ENCODE data around the gene EZR. TPM values are rescaled to one million over a fixed set of nuclear protein-coding genes. Genes with fewer than 3 reads are reported as not detected.
A peak's percentile ranks its signal among the peaks of the same experiment; 100 is the strongest.

EZR gene
- total RNA-seq: 100 to 1,000 TPM in 3 of 5 donors, 10 to 100 TPM in 2; 69.5 to 317 (median 295) TPM
- 100 to 1,000 TPM; 121 to 231 (median 205) TPM for polyA plus RNA-seq
- long read RNA-seq, donor 1, transcript EZR-201 (13 exons, 3,068 nt): major isoform, 11 of 56 reads
- long read RNA-seq, donor 1, transcript EZR-202 (14 exons, 3,096 nt): minor isoform, 9 of 56 reads
- long read RNA-seq, donor 1, partial matches to known transcripts: 36 of 56 reads
- long read RNA-seq, donor 1, other reads (novel, unspliced or antisense): 0 of 56 reads
- long read RNA-seq, donor 2, transcript EZR-202 (14 exons, 3,096 nt): minor isoform, 20 of 56 reads
- long read RNA-seq, donor 2, transcript EZR-201 (13 exons, 3,068 nt): major isoform, 23 of 56 reads
- long read RNA-seq, donor 2, partial matches to known transcripts: 13 of 56 reads
- long read RNA-seq, donor 2, other reads (novel, unspliced or antisense): 0 of 56 reads
- long read RNA-seq, donor 3, transcript EZR-202 (14 exons, 3,096 nt): major isoform, 5 of 25 reads
- long read RNA-seq, donor 3, partial matches to known transcripts: 16 of 25 reads
- long read RNA-seq, donor 3, other reads (novel, unspliced or antisense): 0 of 25 reads
- long read RNA-seq, donor 4, partial matches to known transcripts: 0 of 2 reads
- long read RNA-seq, donor 4, other reads (novel, unspliced or antisense): 0 of 2 reads
- long read RNA-seq, donor 5, transcript EZR-202 (14 exons, 3,096 nt): major isoform, 10 of 64 reads
- long read RNA-seq, donor 5, partial matches to known transcripts: 50 of 64 reads
- long read RNA-seq, donor 5, other reads (novel, unspliced or antisense): 0 of 64 reads
- long read RNA-seq, donor 6, transcript EZR-201 (13 exons, 3,068 nt): minor isoform, 40 of 317 reads
- long read RNA-seq, donor 6, transcript EZR-202 (14 exons, 3,096 nt): major isoform, 78 of 317 reads
- long read RNA-seq, donor 6, partial matches to known transcripts: 167 of 317 reads
- long read RNA-seq, donor 6, other reads (novel, unspliced or antisense): 32 of 317 reads
- long read RNA-seq, donor 7, transcript EZR-202 (14 exons, 3,096 nt): major isoform, 14 of 110 reads
- long read RNA-seq, donor 7, transcript EZR-201 (13 exons, 3,068 nt): minor isoform, 5 of 110 reads
- long read RNA-seq, donor 7, partial matches to known transcripts: 84 of 110 reads
- long read RNA-seq, donor 7, other reads (novel, unspliced or antisense): 7 of 110 reads
- long read RNA-seq, donor 8, transcript EZR-202 (14 exons, 3,096 nt): major isoform, 19 of 82 reads
- long read RNA-seq, donor 8, transcript EZR-201 (13 exons, 3,068 nt): minor isoform, 9 of 82 reads
- long read RNA-seq, donor 8, partial matches to known transcripts: 54 of 82 reads
- long read RNA-seq, donor 8, other reads (novel, unspliced or antisense): 0 of 82 reads
- long read RNA-seq, donor 9, partial matches to known transcripts: 64 of 68 reads
- long read RNA-seq, donor 9, other reads (novel, unspliced or antisense): 0 of 68 reads
- long read RNA-seq, donor 10, transcript EZR-202 (14 exons, 3,096 nt): major isoform, 10 of 70 reads
- long read RNA-seq, donor 10, partial matches to known transcripts: 57 of 70 reads
- long read RNA-seq, donor 10, other reads (novel, unspliced or antisense): 0 of 70 reads

DNA sequence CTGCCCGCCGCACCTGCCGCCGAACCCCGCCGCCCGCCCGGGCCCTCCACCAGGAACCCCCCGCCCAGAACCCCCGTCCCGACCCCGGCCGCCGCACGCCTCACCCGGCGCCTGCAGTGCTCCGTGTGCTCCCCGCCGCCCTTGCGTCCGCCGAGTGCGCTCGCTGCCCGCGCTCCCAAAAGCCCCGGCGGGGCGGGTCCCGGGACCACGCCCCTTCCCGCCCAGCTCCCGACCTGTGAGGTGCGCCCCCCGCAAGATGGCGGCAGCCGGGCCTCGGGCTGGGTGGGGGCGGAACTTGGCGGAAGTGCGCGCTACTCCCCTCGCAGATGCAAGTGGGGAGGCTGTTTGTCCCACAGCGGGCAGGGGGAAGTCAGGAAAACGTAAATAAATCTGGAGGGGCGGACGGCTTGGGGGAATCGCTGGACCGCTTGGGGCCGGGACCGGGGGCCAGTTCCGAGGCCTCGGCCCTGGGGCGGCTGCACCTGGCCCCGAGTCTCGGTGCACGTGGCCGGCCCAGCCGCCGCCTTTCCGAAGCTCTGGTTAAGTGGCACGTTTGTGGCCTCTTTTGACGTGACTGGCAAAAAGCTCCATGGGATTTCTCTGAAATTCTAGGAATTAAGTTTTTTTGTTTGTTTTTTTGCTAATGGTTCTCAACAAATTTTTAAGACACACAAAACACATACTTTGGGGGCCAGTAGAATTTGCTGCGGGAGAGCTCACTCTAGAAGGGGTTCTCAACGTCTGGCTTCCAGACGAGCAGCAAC is at the start of gene EZR:
Gene EZR (minus strand): TSS at position 156 of the 764 bp plus-strand sequence. CDS start 1,275 bp downstream, outside the sequence.
- peak; percentile 86 to 96 for DNase-seq
- Histone ChIP-seq H3K36me3 (no peaks in the 10 kb centered on the region), H3K27me3 (no peaks in the 10 kb centered on the region), H3K27ac (peak within 1 kb of the TSS; percentile 95 to 99 (median 98)), H3K9me3 (no peaks in the 10 kb centered on the region), H3K4me3 (peak within 1 kb of the TSS; percentile 71 to 92 (median 84)), H3K4me1 (peaks cover 0 to 39% (median 33%) of the 10 kb centered on the region in 4 donors)
- intact Hi-C loops (cut with DNase I; ENCODE audit: low total_unique reads): no loop called here
- TF ChIP-seq, protein P1, sequence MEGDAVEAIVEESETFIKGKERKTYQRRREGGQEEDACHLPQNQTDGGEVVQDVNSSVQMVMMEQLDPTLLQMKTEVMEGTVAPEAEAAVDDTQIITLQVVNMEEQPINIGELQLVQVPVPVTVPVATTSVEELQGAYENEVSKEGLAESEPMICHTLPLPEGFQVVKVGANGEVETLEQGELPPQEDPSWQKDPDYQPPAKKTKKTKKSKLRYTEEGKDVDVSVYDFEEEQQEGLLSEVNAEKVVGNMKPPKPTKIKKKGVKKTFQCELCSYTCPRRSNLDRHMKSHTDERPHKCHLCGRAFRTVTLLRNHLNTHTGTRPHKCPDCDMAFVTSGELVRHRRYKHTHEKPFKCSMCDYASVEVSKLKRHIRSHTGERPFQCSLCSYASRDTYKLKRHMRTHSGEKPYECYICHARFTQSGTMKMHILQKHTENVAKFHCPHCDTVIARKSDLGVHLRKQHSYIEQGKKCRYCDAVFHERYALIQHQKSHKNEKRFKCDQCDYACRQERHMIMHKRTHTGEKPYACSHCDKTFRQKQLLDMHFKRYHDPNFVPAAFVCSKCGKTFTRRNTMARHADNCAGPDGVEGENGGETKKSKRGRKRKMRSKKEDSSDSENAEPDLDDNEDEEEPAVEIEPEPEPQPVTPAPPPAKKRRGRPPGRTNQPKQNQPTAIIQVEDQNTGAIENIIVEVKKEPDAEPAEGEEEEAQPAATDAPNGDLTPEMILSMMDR (IDR thresholded peaks at IDR 0.05): peak in 1 of 7 experiments; percentile 12
- TF ChIP-seq EP300 (IDR thresholded peaks at IDR 0.05): no peak
- peak; percentile 68 to 93 (median 91) for TF ChIP-seq POLR2AphosphoS5 (IDR thresholded peaks at IDR 0.05)
- WGBS, 5 donors: 9 to 37% (median 12%) methylated on average over 21 to 67 of the region's 67 CpGs

DNA sequence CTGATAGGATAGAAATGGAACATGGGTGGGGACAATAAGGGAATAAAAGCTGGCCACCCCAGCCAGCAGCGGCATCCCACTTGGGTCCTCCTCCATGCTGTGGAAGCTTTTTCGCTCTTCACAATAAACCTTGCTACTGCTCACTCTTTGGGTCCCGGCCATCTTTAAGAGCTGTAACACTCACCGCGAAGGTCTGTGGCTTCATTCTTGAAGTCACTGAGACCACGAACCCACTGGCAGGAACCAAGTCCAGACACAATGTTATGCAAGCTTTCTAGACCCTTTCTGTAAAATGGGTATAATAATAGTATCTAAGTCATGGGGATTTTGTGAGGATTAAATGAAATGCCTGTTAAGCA is 48.9 kb upstream of the EZR start:
- H3K27ac ChIP-seq: peak overlapping the region; percentile 70 to 97 (median 92)
- no peak for DNase-seq
- H3K9me3 ChIP-seq: no peaks in the 10 kb centered on the region

DNA sequence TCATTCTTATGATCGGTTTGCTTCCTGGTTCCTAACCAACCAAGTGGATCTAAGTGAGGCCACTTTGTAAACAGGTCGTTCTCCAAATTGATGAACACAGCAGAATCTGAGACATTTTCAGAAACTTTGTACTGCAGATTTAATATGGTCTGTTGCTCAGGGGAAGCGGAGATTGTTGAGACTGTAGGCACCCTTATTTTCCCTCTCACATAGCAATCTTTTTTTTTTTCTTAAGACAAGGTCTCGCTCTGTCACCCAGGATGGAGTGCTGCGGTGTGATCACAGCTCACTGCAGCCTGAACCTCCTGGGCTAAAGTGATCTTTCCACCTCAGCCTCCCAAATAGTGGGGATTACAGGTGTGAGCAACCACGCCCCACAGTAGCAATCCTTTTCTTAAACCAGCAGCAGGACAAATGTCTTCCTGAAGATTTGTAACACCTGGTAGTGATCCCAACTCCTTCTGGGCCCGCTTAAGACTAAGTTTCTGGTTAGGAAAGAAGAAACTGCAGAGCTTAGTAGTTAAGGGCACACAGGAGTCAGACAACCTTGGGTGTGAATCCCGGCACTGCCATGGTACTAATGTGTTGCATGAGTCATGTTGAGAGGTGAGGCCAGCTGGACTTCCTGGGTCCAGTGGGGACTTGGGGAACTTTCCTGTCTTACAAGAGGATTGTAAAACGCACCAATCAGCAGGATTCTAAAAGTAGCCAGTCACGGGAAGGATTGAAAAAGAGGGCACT is 48.4 kb upstream of the EZR start:
- Histone ChIP-seq H3K36me3 (no peaks in the 10 kb centered on the region), H3K27me3 (no peaks in the 10 kb centered on the region), H3K27ac (peak overlapping the region; percentile 70 to 97 (median 92)), H3K4me3 (no peak overlapping the region), H3K4me1 (peaks cover 4 to 13% (median 8%) of the 10 kb centered on the region in 4 donors), H3K9me3 (no peaks in the 10 kb centered on the region)
- 79 to 86% (median 84%) methylated on average over 10 of the region's 10 CpGs for WGBS, 5 donors
- intact Hi-C loops (cut with DNase I; ENCODE audit: low total_unique reads): no loop called here
- peak; percentile 38 to 52 for DNase-seq
- TF ChIP-seq POLR2A (IDR thresholded peaks at IDR 0.05) (no peak), POLR2AphosphoS5 (IDR thresholded peaks at IDR 0.05) (peak in 1 of 3 donors; percentile 33), EP300 (IDR thresholded peaks at IDR 0.05) (no peak)
- TF ChIP-seq, protein P1 (IDR thresholded peaks at IDR 0.05): no peak

More for the DNA sequence above, 48.9 kb upstream of the EZR start:
- Histone ChIP-seq H3K36me3 (no peaks in the 10 kb centered on the region), H3K4me3 (no peak overlapping the region), H3K4me1 (peaks cover 4 to 13% (median 8%) of the 10 kb centered on the region in 4 donors), H3K27me3 (no peaks in the 10 kb centered on the region)
- intact Hi-C loops (cut with DNase I; ENCODE audit: low total_unique reads): no loop called here
- WGBS, 5 donors: 87 to 99% (median 93%) methylated on average over 6 of the region's 6 CpGs
- TF ChIP-seq EP300 (IDR thresholded peaks at IDR 0.05): no peak
- TF ChIP-seq, protein P1 (IDR thresholded peaks at IDR 0.05): no peak
- no peak for TF ChIP-seq POLR2A (IDR thresholded peaks at IDR 0.05)
- TF ChIP-seq POLR2AphosphoS5 (IDR thresholded peaks at IDR 0.05): no peak
